Neuronal stem cell (in vitro differentiated cells): Measurements from ENCODE around the gene CELF1.

Experiments
- DNase-seq: peaks from one replicate; pipeline ENCODE4 v3.0.0-alpha.2; 2013; ENCODE audit warnings: low spot score
- H2AFZ ChIP-seq: one replicate; pipeline ENCODE4 v1.6.1; 2013; ENCODE audit warnings: mild to moderate bottlenecking, low read length, inconsistent platforms
- H2AK5ac ChIP-seq: 2 replicates; pipeline ENCODE4 v1.6.1; 2013; ENCODE audit warnings: low read depth, mild to moderate bottlenecking, inconsistent platforms, low read length, moderate library complexity, mixed read lengths
- H2BK120ac ChIP-seq: 2 replicates; pipeline ENCODE4 v1.6.1; 2013; ENCODE audit warnings: low read depth, mild to moderate bottlenecking, inconsistent platforms, low read length, moderate library complexity, mixed read lengths
- H2BK12ac ChIP-seq: one replicate; pipeline ENCODE4 v1.6.1; 2013; ENCODE audit warnings: low read length, inconsistent platforms
- H2BK15ac ChIP-seq: 2 replicates; pipeline ENCODE4 v1.6.1; 2013; ENCODE audit warnings: mild to moderate bottlenecking, low read length, inconsistent platforms, mixed read lengths
- H2BK5ac ChIP-seq: one replicate; pipeline ENCODE4 v1.6.1; 2013; ENCODE audit warnings: inconsistent platforms, mild to moderate bottlenecking, low read length, moderate library complexity
- H3K14ac ChIP-seq: one replicate; pipeline ENCODE4 v1.6.1; 2013; ENCODE audit warnings: low read length, inconsistent platforms
- H3K18ac ChIP-seq: 2 replicates; pipeline ENCODE4 v1.6.1; 2013; ENCODE audit warnings: low read length, inconsistent platforms
- H3K23ac ChIP-seq: 2 replicates; pipeline ENCODE4 v1.6.1; 2013; ENCODE audit warnings: low read depth, mild to moderate bottlenecking, mixed read lengths, low read length, inconsistent platforms; ENCODE audit not compliant: poor library complexity
- H3K27ac ChIP-seq: replicated peaks from 3 replicates; pipeline ENCODE4 v1.5.1; 2013; ENCODE audit warnings: low read length, inconsistent platforms
- H3K27me3 ChIP-seq, 3 experiments: 2 replicates each; pipeline ENCODE4 v1.6.1; 2013; ENCODE audit warnings: low read length in 3 of 3, mild to moderate bottlenecking in 2 of 3, inconsistent platforms in 1 of 3, low read depth in 1 of 3, mixed read lengths in 1 of 3, moderate library complexity in 1 of 3; ENCODE audit not compliant: control insufficient read depth in 3 of 3, insufficient read depth in 3 of 3
- H3K36me3 ChIP-seq, 2 donors: replicated peaks in 1 of 2; 2 replicates each; pipeline ENCODE4 v1.6.1; 2013; ENCODE audit warnings: low read length in 2 of 2; ENCODE audit not compliant: control insufficient read depth in 2 of 2, insufficient read depth in 2 of 2
- H3K4ac ChIP-seq: 2 replicates; pipeline ENCODE4 v1.6.1; 2013; ENCODE audit warnings: inconsistent platforms, mild to moderate bottlenecking, low read length, moderate library complexity
- H3K4me1 ChIP-seq, 2 donors: 1 replicate in 1 of 2; 2 replicates in 1 of 2; pipeline ENCODE4 v1.6.1; 2013; ENCODE audit warnings: low read length in 2 of 2, low read depth in 1 of 2; ENCODE audit not compliant: control insufficient read depth in 2 of 2, insufficient read depth in 1 of 2
- H3K4me2 ChIP-seq: one replicate; pipeline ENCODE4 v1.6.1; 2013; ENCODE audit warnings: mild to moderate bottlenecking, low read length, inconsistent platforms; ENCODE audit not compliant: insufficient read depth, poor library complexity, severe bottlenecking
- H3K4me3 ChIP-seq, 2 donors: 2 replicates each; pipeline ENCODE4 v1.5.1; 2013; ENCODE audit warnings: low read length in 2 of 2, mild to moderate bottlenecking in 2 of 2, inconsistent platforms in 1 of 2, moderate library complexity in 1 of 2
- H3K79me1 ChIP-seq: one replicate; pipeline ENCODE4 v1.6.1; 2013; ENCODE audit warnings: low read depth, mild to moderate bottlenecking, inconsistent platforms, low read length, moderate library complexity
- H3K9ac ChIP-seq: one replicate; pipeline ENCODE4 v1.6.1; 2013; ENCODE audit warnings: mild to moderate bottlenecking, low read depth, low read length, inconsistent platforms; ENCODE audit not compliant: poor library complexity
- H3K9me3 ChIP-seq, 2 donors: replicated peaks in 1 of 2; 2 replicates each; pipeline versions ENCODE3 to v1.6.1; 2013; ENCODE audit warnings: low read length in 2 of 2, mild to moderate bottlenecking in 2 of 2, inconsistent platforms in 1 of 2, low read depth in 1 of 2, mixed read lengths in 1 of 2, moderate library complexity in 1 of 2; ENCODE audit not compliant: control insufficient read depth in 2 of 2, insufficient read depth in 1 of 2
- H4K8ac ChIP-seq: one replicate; pipeline ENCODE4 v1.6.1; 2013; ENCODE audit warnings: low read depth, mild to moderate bottlenecking, inconsistent platforms, low read length, moderate library complexity
- H4K91ac ChIP-seq: one replicate; pipeline ENCODE4 v1.6.1; 2013; ENCODE audit warnings: low read length, low read depth, mild to moderate bottlenecking, inconsistent platforms; ENCODE audit not compliant: poor library complexity
- WGBS, 2 donors: extraction: QIAGEN DNeasy Blood & Tissue Kit; methylation state at CpG; one replicate each; pipeline ENCODE4 v1.1.7; 2013; ENCODE audit warnings: missing lambda C conversion rate in 2 of 2, mixed read lengths in 1 of 2; ENCODE audit not compliant: insufficient read length in 2 of 2, insufficient replicate concordance in 1 of 2; ENCODE audit errors: extremely low coverage in 2 of 2; 5-methylcytosine and 5-hydroxymethylcytosine counted together

CELF1 gene

DNA sequence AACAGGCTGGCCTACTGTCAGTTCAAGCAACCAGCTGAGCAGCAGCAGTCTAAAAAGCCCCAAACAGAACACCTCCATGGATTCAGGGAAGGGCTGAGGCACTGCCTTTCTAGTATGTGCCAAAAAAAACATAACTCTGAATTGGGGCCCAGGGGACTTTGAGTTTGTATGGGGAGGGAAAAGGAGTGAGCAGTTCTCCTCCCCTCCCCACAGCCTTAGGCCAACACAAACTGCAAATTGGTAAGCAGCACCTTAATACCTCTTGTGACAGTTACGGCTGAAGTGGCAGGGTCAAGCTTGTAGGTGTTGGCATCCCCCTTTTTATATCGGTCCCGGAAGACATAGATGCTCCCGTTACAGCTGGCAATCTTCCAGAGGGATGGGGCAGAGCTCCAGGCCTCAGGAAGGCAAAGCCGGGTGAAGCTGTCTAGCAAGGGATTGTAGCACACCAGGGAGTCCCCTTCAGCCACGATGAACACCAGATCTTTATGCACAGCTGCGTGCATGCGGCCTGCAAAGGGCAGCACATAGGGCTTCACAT, 19.9 kb upstream of the CELF1 start:
- Histone ChIP-seq H2BK12ac (no peak overlapping the region), H3K4me3 (no peak overlapping the region), H3K4ac (no peak overlapping the region), H2AFZ (no peak overlapping the region), H4K91ac (no peak overlapping the region), H3K4me1 (peaks cover 3 to 9% of the 10 kb centered on the region in 2 donors), H2AK5ac (no peak overlapping the region), H3K79me1 (peaks cover 5% of the 10 kb centered on the region), H3K18ac (no peak overlapping the region), H3K9me3 (peaks cover 0 to 2% of the 10 kb centered on the region in 2 donors), H3K9ac (peak overlapping the region; percentile 14), H4K8ac (no peak overlapping the region), H3K27ac (no peak overlapping the region), H3K14ac (no peak overlapping the region), H3K4me2 (no peak overlapping the region), H2BK5ac (no peak overlapping the region), H3K36me3 (peaks cover 25 to 75% of the 10 kb centered on the region in 2 donors), H2BK15ac (no peak overlapping the region), H3K27me3 (no peaks in the 10 kb centered on the region), H2BK120ac (no peak overlapping the region), H3K23ac (peak overlapping the region; percentile 31)
- WGBS, 2 donors: no CpG with 5 or more reads among the region's 8 CpGs
- DNase-seq: no peak

DNA sequence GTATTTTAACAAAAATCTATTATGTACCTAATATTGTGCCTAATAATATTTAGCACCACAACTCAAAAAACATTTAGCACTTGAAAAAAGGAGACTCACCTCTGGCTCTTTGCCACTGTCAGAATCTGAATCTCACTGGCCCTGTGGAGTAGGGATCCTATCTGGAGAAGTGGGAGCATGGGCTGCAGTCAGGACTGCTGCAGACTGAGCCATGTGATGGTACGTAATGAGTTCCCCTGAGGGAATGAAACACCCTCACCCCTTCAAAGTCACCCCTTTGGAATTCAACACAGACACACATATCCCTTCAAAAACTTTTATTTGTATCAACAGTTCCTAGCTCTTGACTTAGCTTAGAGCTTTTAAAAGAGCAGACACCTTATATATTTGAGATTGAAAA, 19.0 kb upstream of the CELF1 start:
- Histone ChIP-seq H3K18ac (no peak overlapping the region), H3K9me3 (peaks cover 0 to 2% of the 10 kb centered on the region in 2 donors), H3K4ac (no peak overlapping the region), H3K23ac (no peak overlapping the region), H4K8ac (no peak overlapping the region), H3K36me3 (peaks cover 20 to 67% of the 10 kb centered on the region in 2 donors), H2AK5ac (no peak overlapping the region), H2BK15ac (no peak overlapping the region), H2BK5ac (no peak overlapping the region), H3K27ac (no peak overlapping the region), H3K4me2 (no peak overlapping the region), H3K4me3 (no peak overlapping the region), H2BK12ac (no peak overlapping the region), H3K14ac (no peak overlapping the region), H4K91ac (no peak overlapping the region), H3K4me1 (peaks cover 0 to under 1% of the 10 kb centered on the region in 2 donors), H3K79me1 (peaks cover 4% of the 10 kb centered on the region), H3K9ac (no peak overlapping the region), H2BK120ac (no peak overlapping the region), H3K27me3 (no peaks in the 10 kb centered on the region), H2AFZ (no peak overlapping the region)
- WGBS, 2 donors: no CpG with 5 or more reads among the region's 1 CpG
- DNase-seq: no peak

GRCh38 chr11:47571357-47571729, 18.4 kb upstream of the CELF1 start:
- Histone ChIP-seq H3K9me3 (peaks cover 0 to 2% of the 10 kb centered on the region in 2 donors), H2AK5ac (no peak overlapping the region), H2AFZ (no peak overlapping the region), H4K91ac (no peak overlapping the region), H3K4me1 (no peaks in the 10 kb centered on the region), H2BK12ac (no peak overlapping the region), H3K79me1 (peaks cover 4% of the 10 kb centered on the region), H3K4me2 (no peak overlapping the region), H3K4ac (no peak overlapping the region), H3K23ac (no peak overlapping the region), H3K36me3 (peaks cover 20 to 63% of the 10 kb centered on the region in 2 donors), H3K27me3 (no peaks in the 10 kb centered on the region), H3K9ac (no peak overlapping the region), H3K4me3 (no peak overlapping the region), H3K27ac (no peak overlapping the region), H4K8ac (no peak overlapping the region), H3K18ac (no peak overlapping the region), H2BK120ac (no peak overlapping the region), H3K14ac (no peak overlapping the region), H2BK5ac (no peak overlapping the region), H2BK15ac (no peak overlapping the region)
- WGBS, 2 donors: no CpG with 5 or more reads among the region's 4 CpGs
- no peak for DNase-seq

- no CpG with 5 or more reads among the region's 3 CpGs for WGBS, 2 donors
- no peak overlapping the region for H3K27ac ChIP-seq
- no peak overlapping the region for H3K23ac ChIP-seq
- no peaks in the 10 kb centered on the region for H3K27me3 ChIP-seq
- H2AFZ ChIP-seq: no peak overlapping the region
- no peak overlapping the region for H3K4ac ChIP-seq
- H3K4me3 ChIP-seq: no peak overlapping the region
- H2BK120ac ChIP-seq: no peak overlapping the region
- no peak overlapping the region for H3K9ac ChIP-seq
- H3K9me3 ChIP-seq: peaks cover 0 to 2% of the 10 kb centered on the region in 2 donors
- no peaks in the 10 kb centered on the region for H3K4me1 ChIP-seq
- no peak overlapping the region for H2BK12ac ChIP-seq
- no peak overlapping the region for H2BK5ac ChIP-seq
- H3K18ac ChIP-seq: no peak overlapping the region
- no peak overlapping the region for H4K91ac ChIP-seq
- no peak overlapping the region for H2AK5ac ChIP-seq
- DNase-seq: no peak
- no peak overlapping the region for H3K4me2 ChIP-seq
- H3K14ac ChIP-seq: no peak overlapping the region
- H3K36me3 ChIP-seq: peaks cover 20 to 60% of the 10 kb centered on the region in 2 donors
- peaks cover 7% of the 10 kb centered on the region for H3K79me1 ChIP-seq
- H4K8ac ChIP-seq: no peak overlapping the region
- H2BK15ac ChIP-seq: no peak overlapping the region
These were observed 17.9 kb upstream of the CELF1 start for GRCh38 chr11:47570651-47571356.
